Right ventricle myocardium superior (tissue), 1 donor: Measurements from ENCODE around the gene CYP27C1. TPM values are rescaled to one million over a fixed set of nuclear protein-coding genes. Genes with fewer than 3 reads are reported as not detected.
A peak's percentile ranks its signal among the peaks of the same experiment; 100 is the strongest.

ENCODE experiments used
- ATAC-seq: fragments of 200-7000 bp; cut with Tn5 transposase; one replicate; pipeline ENCODE4 v1.9.1; 2020; ENCODE audit warnings: mild to moderate bottlenecking; ENCODE audit not compliant: poor library complexity
- DNase-seq: peaks from one replicate; pipeline ENCODE4 v3.0.0-alpha.2; 2020
- intact Hi-C: fragments of 100-400 bp; cut with DNase I; formaldehyde crosslinking; loops from one replicate; pipeline ENCODE4 v1.11.2; 2022
- total RNA-seq: library from RNA; stranded (reverse); fragmentation: NEBNext Ultra II Directional; extraction: Animal tissue kit (Norgen Biotek cat#: 25700); gene quantifications from one replicate; pipeline ENCODE4 v1.2.1, GENCODE V29; 2021
- donor health status: DM: no; HTN: yes; CAD: no; lungs with severe emphysema.

The CYP27C1 gene
- total RNA-seq, 1 donor from 2014 or later = not detected

DNA sequence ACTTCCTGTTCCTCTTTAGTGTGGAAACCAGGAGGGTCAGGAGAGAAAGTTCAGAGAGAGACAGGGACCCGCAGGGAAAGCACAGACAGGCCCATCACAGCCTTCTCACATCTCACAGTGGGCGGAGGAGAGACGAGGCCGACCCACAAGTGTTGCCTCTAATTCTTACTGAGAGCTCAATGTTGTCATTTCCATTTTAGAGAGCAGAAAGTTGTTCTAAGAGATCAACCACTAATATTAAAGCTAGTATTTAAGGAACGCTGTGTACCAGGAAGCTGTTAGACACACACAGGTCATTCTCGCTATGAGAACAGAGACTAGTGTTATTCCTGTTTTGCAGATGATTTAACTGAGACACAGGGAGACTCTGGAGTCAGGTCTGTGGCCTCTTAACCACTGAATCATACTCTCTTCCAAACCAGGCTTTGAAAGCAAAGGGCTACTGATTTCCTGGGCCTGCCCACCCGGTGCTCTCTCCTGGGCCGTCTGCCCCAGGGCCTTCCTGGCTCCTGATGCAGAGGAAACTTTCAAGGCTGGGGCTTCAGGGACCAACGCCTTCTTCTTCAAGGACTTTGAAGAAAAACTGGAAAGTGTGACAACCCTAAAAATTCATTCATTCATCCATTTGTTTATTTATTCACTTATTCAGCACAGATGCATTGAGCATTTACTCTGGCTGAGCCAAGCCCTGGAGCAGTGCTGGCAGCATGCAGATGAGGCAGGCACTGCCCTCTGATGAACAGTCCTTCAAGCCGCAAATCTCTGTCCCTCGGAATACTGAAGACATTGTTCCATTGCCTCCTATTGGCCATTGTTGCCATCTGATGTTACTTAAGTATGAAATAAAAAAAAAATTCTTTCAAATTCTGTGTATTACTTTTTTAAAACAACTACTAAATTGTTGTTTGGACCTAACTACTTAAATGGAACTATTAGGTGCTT is 76.0 kb downstream of the CYP27C1 start:
- DNase-seq (no peak), ATAC-seq (peak; percentile 53)
- intact Hi-C loops = no loop called here

DNA sequence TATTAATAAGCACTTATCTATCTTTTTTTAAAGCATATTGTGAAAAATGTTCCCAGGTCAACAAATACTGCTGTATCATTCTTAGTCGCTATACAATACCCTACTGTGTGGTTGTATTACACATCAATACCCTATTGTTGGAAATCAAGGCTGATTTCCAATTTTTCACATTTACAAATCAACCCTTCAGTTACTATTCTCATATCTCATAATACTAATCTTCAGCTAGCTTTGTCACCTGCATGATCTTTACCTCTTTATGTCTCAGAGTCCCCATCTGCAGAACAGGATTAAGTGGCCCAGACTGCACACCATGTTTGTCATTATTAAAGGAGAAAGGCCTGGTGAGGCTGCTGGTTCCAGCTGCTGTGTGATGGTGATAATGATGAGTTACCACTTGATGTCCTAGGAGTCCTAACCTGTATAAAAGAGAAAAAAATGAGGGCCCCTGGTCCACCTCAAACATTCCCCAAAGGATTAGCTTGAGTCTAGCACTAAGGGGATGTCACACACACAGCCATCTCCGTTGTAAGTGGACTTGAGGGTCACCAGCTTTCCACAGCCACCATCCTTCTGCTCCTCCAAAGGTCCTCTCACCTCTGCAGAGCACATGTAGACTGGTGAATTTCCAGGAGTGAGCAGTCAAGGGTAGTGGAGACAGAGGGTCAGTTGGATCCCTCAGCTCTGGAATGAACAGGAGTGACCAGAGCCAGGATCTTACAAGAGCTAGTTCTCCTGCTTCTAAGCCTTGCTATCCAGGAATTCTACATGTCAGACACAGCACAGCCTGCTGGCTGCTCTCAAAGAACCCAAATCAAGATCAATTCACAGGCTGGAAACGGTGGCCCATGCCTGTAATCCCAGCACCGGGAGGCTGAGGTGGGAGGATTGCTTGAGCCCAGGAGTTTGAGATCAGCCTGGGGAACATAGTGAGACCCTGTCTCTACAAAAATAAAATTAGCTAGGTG is 77.2 kb downstream of the CYP27C1 start:
- intact Hi-C loops = no loop called here
- DNase-seq = no peak
- no peak for ATAC-seq

DNA sequence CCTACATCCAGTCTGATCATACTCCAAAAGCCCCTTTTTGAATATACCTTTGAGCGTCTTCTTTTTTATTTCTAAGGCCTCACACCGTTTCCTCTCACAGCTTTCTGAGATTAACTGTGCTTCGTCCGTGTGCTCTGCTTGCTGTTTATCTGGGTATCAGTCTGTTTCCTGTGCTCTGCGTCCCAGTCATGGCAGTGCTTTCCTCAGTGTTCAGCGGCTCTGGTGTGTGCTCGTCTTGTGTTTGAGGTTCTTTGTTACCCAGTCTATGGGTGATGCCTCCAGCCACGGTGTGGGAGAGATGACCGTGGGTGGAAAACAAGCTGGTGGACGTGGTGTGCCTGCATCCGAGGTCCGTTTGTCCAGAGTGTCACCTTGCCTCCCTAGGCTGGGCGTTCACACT is 79.6 kb downstream of the CYP27C1 start:
- ATAC-seq = no peak
- no peak for DNase-seq
- intact Hi-C loops = no loop called here

DNA sequence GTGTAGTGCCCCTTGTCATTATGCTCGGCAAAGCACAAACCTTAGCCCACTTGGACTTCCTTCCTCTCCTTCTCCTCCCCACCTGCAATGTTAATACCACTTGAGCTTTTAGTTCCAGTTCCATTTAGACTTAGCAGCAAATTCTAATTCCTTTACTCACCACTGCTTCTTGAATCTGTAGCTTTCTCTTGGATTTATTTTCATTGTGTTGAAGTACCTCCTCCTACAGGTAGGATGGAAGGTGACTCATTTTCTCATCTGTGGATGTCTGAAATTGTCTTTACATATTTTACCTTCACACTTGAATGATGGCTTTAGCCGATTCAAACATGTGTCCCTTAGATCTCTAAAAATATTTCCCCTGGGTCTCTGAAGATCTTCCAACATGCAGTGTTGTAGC is 80.3 kb downstream of the CYP27C1 start:
- ATAC-seq (no peak), DNase-seq (no peak)
- intact Hi-C loops = no loop called here

DNA sequence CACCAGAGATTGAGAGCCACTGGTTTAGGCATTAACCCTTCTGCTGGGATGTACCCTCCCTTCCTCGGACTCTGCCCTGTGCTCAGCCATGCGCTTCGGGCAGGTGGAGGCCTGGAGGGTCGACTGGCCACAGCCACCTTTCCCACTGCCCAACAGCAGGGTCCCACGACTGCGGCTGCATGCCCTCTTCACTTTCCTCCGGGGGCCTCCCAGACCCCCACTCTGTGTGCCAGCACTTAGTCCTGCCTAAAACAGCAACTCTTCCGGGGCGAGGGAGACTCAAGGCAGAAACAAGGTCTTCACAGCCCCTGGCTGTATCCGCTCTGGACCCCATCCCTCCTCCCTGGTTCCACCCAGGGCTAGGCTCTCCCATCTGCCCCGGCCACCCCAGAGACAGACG is 81.8 kb downstream of the CYP27C1 start:
- intact Hi-C loops = no loop called here
- ATAC-seq = no peak
- no peak for DNase-seq

DNA sequence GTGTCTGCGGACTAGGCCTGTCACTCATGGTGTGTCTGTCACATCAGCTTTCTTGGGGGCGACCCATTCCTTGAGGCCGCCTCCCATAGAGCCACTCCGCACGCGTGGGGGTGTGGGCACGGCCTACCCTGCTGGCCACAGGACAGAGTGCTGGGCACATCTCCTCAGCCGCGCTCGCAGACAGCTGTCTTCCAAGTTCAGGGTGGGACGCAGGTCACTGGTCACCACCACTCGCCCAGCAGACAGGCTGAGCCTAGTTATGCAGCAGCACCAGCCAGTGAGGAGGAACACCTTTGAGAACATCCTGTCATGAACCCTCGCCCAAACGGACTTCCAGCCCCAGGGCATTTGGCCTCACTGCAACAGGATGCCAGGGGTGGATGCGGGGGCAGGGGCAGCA is 82.4 kb downstream of the CYP27C1 start:
- intact Hi-C loops = no loop called here
- DNase-seq (no peak), ATAC-seq (no peak)

DNA sequence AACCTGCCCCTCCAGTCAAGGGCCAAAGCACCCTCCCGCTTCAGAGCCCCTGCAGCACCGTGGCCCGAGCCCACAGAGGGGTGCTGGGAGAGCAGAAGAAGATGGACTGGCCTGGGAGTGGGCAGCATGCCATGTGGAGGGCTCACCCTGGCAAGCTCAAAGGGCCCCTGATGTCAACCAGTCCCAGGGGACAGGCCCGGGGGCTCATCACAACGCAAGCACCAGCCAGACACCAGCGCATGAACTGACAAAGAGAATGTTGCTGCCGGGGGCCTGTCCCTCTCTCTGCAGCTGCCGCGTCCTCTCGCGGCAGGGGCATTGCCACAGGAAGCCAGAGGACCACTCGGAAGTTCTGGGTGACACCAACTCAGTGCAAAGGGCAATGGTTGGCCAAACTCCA is 82.9 kb downstream of the CYP27C1 start:
- no peak for DNase-seq
- ATAC-seq = no peak
- intact Hi-C loops = no loop called here

GRCh38 chr2:127134833-127135830 is 85.0 kb downstream of the CYP27C1 start:
- ATAC-seq (peak; percentile 58), DNase-seq (no peak)
- intact Hi-C loops = no loop called here

DNA sequence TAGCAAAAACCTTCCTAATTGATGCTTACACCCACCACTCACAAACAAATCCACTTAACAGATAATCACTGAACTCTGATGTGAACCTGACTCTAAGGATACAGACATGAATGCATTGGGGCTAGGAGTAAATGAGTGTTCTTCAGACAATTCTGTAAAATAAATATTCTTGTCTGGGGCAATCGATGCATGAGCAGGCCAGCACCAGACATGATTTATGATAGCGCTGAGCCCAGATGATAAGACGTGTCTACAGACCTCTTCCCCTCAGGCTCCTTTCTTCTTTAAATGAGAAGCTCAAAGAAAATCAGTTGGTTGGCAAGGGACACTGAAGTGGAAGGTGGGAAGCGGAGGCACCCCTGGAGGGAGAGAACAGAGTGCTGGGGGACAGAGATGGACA is 85.9 kb downstream of the CYP27C1 start:
- no peak for ATAC-seq
- DNase-seq = no peak
- intact Hi-C loops = no loop called here

Other genes with a start within 250 kb of the CYP27C1 start
- gene BIN1, start 113.1 kb downstream of the CYP27C1 start, total RNA-seq = 15.7 TPM
- gene ERCC3, start 73.8 kb upstream of the CYP27C1 start, total RNA-seq = 18.2 TPM
- gene MAP3K2, start 167.7 kb upstream of the CYP27C1 start, total RNA-seq = 22.5 TPM
- not detected for gene PROC, start 198.1 kb upstream of the CYP27C1 start, total RNA-seq